Left colon (tissue), 2 donors: ENCODE measurements around the gene LZTR1. TPM values are rescaled to one million over a fixed set of nuclear protein-coding genes. Genes with fewer than 3 reads are reported as not detected.
"Not testable (repeated sequence)": the region's sequence is repeated elsewhere in the genome, so short reads cannot be mapped to it uniquely, and the experiment has no call there.

Source experiments
- ATAC-seq: fragments of 200-7000 bp; cut with Tn5 transposase; one replicate; pipeline ENCODE4 v1.9.1; 2020; ENCODE audit warnings: mild to moderate bottlenecking, moderate library complexity
- DNase-seq, 2 donors: peaks; one replicate each; pipeline ENCODE4 v3.0.0-alpha.2; 2020
- intact Hi-C, 2 donors: fragments of 100-400 bp; cut with DNase I in 1 of 2; cut with micrococcal nuclease in 1 of 2; formaldehyde crosslinking; loops; one replicate each; pipeline versions ENCODE4 v1.11.2 to v1.14.0; 2022; cut with DNase I, micrococcal nuclease
- total RNA-seq, 2 donors: library from RNA; stranded (reverse); fragmentation: NEBNext Ultra II Directional; extraction: Animal tissue kit (Norgen Biotek cat#: 25700); gene quantifications; one replicate each; pipeline ENCODE4 v1.2.1, GENCODE V29; 2021
- donor health status: DM: no; HTN: no; CAD: no.
- donor health status: DM: yes; HTN: yes; CAD: no.

Gene LZTR1
- total RNA-seq, 2 donors from 2014 or later: 49.9 to 50.4 TPM

DNA sequence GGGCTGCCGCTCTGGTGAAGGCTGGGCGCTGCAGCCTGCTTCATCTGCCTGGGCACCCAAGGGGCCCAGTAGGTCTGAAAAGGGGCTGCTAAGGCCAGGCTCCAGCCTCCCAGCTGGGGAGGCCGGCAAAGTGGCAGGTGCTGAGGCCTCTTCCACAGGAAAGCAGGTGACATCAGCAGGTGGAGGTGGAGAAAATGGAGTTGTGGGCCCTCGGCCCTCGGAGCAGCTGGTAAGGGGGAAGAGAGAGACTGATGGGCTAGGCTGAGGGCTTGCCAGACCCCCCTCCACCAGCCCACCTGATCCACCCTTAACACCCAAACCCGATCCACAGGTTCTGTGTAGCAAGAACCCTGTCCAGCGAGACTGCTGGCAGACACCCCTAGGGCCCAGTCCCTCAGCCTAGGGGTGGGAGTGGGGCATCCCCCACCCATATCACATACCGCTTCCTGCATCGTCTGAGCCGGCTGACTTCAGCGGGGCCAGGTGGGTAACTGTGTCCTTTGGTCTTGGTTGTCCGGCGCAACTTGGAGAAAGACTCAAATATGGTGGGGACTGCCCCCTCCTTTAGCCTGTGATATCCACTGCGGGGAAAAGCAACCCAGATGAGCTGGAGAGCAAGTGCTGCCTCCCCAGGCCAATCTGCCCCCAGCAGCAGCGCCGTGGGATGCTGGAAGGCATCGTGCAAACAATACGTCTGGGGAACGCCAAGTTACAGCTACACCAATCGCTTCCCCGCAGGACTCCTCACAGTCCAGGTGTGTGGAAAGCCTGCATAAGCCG is 18.3 kb downstream of the LZTR1 start:
- intact Hi-C loops: no loop called here
- DNase-seq (no peak), ATAC-seq (no peak)

DNA sequence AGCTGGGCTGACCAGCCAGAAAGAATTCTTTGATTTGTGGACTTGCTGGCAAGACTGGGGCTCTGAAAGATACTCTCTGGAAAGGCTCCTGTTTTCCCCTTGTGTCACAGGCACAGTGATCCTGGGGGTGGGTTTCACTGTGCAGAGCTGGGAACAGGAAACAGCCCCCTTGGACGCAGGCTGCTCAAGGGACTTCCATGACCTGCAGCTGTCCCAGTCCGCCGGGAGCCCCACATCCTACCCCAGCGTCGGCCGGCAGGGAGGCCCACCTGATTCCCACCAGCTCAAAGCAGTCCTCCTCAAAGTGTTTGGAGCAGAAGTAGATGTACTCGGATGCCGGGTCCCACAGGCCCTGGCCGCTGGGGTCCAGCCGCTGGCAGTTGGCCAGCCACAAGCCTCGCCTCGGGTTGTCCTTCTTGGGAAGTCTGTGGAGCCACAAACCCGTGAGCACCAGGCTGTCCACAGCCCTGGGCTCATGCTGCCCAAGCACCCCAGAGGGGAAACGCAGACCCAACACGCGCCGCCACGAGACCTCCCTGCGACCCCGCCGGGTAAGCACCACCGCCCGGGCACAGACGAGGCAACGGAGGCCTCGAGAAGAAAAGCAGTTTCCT is 19.0 kb downstream of the LZTR1 start:
- no peak for ATAC-seq
- DNase-seq: no peak
- intact Hi-C loops: no loop called here

- intact Hi-C loops: no loop called here
- ATAC-seq (peak; percentile 90), DNase-seq (peak; percentile 97 to 98)
These were observed 19.7 kb downstream of the LZTR1 start, which contains the start of gene THAP7 for GRCh38 chr22:21001601-21002325. THAP7 (minus strand) TSS chr22:21002118; CDS start chr22:21001911, 207 bp downstream.

DNA sequence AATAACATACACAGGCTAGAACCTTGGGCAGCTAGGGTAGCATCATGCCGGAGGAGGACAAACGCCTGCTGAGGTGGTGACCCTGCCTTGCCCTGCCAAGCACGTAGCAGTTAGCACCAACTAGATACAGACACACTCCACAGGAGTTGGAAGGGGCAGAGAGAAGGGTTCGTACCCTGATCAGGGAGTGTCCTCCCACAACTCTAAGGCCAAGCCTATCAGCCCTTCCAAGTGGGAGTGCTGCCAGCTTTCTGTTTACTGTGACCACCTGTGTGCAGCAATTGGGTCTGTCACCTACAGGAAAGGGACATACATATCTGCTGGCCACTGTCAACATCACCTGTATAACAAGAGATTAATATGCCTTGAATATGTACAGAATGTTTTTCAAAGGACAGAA is 21.7 kb downstream of the LZTR1 start:
- ATAC-seq (no peak), DNase-seq (peak; percentile 42 to 69)
- intact Hi-C loops: no loop called here

- DNase-seq, ATAC-seq, intact Hi-C loops: not testable (repeated sequence)
These were observed 27.1 kb downstream of the LZTR1 start for GRCh38 chr22:21009208-21009607.

- ATAC-seq (peak; percentile 61), DNase-seq (peak in 1 of 2 donors; percentile 37)
- intact Hi-C loops: no loop called here
These were observed 27.7 kb downstream of the LZTR1 start for GRCh38 chr22:21009638-21010425.

DNA sequence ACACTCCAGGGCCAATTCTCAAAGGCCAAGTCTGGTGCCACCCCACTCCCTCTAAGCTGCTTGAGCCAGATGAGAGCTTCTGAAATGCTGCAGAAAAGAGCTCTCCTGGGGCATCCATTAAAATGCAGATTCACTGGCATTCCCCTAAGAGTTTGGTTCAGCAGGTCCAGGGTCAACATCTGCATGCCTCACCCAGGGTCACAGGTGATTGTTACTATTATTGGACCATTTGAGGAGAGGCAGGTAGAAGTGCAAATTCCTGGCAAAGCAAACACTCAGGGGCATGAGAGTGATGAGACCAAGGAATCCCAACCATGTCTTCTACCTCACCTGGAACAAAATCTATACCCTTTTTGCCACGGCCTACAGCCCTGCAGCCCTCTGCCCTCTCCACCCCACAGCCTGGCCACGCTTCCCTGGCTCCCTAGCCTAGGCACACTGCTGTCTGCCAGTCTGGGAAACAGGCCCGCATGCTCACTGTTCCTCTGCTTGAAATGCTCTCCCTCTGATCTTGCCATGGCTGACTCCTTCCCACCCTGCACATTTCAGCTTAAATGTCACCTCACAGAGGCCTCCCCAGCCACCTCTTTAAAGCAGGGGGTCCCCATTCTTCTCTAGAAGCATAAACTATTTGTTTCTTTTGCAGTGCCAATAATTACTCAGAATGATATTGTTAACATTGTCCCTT is 28.5 kb downstream of the LZTR1 start:
- intact Hi-C loops: no loop called here
- no peak for ATAC-seq
- DNase-seq: no peak

DNA sequence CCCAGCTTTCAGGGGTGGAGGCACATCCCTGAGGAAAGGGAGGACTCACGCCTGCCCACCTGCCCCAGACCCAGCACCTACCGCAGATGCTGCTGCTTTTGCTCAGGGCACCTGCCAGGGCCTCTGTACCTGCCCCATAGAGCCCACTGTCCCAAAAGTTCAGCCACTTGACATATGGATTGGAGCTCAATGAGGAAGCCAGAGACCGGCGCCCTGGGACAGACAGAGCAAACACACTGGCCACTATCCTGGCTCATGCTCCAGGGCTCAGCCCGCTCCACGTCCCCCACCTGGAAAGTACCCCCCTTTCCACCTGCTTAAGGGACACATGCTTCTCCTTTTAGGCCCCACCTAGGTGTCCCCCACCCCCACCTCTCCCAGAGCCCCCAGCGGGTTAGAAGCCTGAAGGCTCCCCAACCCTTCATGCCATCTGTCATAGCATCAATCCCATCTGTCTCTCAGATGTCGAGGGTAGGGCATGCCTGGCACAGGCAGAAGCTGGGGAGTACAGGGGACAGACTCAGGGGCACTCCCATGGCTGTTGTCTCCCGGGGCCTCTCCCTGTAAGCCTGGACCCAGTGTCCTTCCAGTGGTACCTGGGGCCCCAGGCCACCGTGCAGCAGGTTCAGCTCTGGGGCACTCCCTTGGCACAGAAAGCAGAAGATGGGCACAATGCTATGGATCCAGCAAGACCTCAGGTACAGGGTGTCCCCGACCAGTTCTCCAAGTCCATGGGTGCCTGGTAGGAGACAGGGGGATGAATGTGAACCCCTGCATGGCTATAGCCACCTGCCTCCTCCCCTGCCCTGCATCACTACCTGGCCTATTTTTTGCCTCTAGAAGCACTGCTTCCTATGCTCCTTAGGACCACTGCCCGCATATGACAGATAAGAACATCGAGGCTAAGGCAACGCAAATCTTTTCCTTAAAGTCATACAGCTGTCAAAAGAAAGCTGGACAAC is 30.6 kb downstream of the LZTR1 start:
- DNase-seq (no peak), ATAC-seq (no peak)
- intact Hi-C loops: no loop called here

GRCh38 chr22:21013657-21014201 is 31.6 kb downstream of the LZTR1 start:
- intact Hi-C loops: no loop called here
- ATAC-seq: no peak
- DNase-seq: no peak

GRCh38 chr22:21014202-21014725 is 32.2 kb downstream of the LZTR1 start:
- peak; percentile 85 to 87 for DNase-seq
- intact Hi-C loops: no loop called here
- peak; percentile 78 for ATAC-seq

GRCh38 chr22:21014726-21015465 is 32.8 kb downstream of the LZTR1 start, which contains the start of gene P2RX6:
P2RX6 (plus strand) TSS chr22:21015165; CDS start chr22:21015175, 10 bp downstream.
- ATAC-seq (peak; percentile 83), DNase-seq (peak; percentile 61 to 76)
- intact Hi-C loops: no loop called here

DNA sequence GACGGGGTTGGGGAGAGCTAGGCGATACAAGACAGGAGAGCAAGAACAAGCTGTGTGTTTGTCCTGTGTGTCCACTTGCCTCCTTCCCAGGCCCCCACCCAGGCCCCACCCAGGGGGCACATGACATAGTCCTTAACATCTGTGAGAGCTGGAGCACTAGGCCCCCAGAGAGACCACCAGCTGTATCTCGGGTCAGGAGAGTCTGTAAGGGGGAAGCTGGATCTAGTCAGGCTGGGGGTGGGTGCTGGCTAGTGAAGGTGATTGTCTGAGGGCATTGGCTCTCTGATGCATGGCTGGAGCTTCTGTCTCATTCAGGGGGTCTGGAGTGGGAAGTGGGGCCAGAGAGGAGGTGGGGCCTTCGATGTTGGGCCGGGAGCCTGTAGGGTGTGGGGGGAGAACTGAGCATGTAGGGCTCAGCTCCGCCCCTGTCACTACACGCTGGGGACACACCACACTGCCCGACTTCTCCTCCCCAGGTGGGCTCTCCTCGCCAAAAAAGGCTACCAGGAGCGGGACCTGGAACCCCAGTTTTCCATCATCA is 33.4 kb downstream of the LZTR1 start:
- intact Hi-C loops: no loop called here
- no peak for ATAC-seq
- no peak for DNase-seq

GRCh38 chr22:21016644-21017420 is 34.7 kb downstream of the LZTR1 start:
- intact Hi-C loops: no loop called here
- DNase-seq (no peak), ATAC-seq (peak; percentile 33)

DNA sequence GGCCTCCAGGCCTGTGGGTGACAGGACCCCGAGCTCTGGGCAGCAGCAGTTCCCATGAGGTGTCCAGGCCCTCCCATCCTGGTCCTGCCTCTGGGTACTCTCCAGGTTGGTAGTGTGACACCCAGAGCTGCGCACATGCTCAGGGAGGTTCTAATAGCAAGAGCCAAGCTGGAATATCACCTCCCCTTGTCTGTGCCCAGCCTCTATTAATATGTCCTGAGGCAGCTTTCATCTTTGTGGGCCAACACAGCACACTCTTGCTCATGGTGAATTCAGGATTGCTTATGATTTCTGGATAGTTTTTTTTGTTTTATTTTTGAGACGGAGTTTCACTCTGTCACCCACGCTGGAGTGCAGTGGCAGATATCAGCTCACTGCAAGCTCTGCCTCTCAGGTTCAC is 36.2 kb downstream of the LZTR1 start:
- ATAC-seq (no peak), DNase-seq (no peak)
- intact Hi-C loops: no loop called here

- ATAC-seq: no peak
- intact Hi-C loops: no loop called here
- DNase-seq: no peak
These were observed 38.8 kb downstream of the LZTR1 start for GRCh38 chr22:21020802-21021429.
